ENCODE measurements around the gene ZNRF3.
"Not testable (repeated sequence)": the region's sequence is repeated elsewhere in the genome, so short reads cannot be mapped to it uniquely, and the experiment has no call there.

Gene ZNRF3

GRCh38 chr22:29082826-29083545, 199.6 kb downstream of the ZNRF3 start:
- in situ Hi-C loops (cut with HindIII; ENCODE audit: low sequenced_read_pairs): no loop called here
- no peak for TF ChIP-seq CTCF (IDR thresholded peaks at IDR 0.05; ENCODE audit: low read depth, low read length, missing control alignments)
- DNase-seq (ENCODE audit: low read depth): no peak
- H3K4me3 ChIP-seq (ENCODE audit: low read depth, low read length): no peak overlapping the region

GRCh38 chr22:29083576-29083932, 200.2 kb downstream of the ZNRF3 start:
- in situ Hi-C loops (cut with HindIII; ENCODE audit: low sequenced_read_pairs); DNase-seq (ENCODE audit: low read depth); H3K4me3 ChIP-seq (ENCODE audit: low read depth, low read length): not testable (repeated sequence)

GRCh38 chr22:29083933-29084591, 200.7 kb downstream of the ZNRF3 start:
- H3K4me3 ChIP-seq (ENCODE audit: low read depth, low read length): no peak overlapping the region
- no peak for DNase-seq (ENCODE audit: low read depth)
- TF ChIP-seq CTCF (IDR thresholded peaks at IDR 0.05; ENCODE audit: low read depth, low read length, missing control alignments): no peak
- in situ Hi-C loops (cut with HindIII; ENCODE audit: low sequenced_read_pairs): no loop called here

- no peak for DNase-seq (ENCODE audit: low read depth)
- in situ Hi-C loops (cut with HindIII; ENCODE audit: low sequenced_read_pairs): no loop called here
- no peak overlapping the region for H3K4me3 ChIP-seq (ENCODE audit: low read depth, low read length)
- no peak for TF ChIP-seq CTCF (IDR thresholded peaks at IDR 0.05; ENCODE audit: low read depth, low read length, missing control alignments)
These were observed 203.6 kb downstream of the ZNRF3 start for GRCh38 chr22:29087012-29087411.

- DNase-seq (ENCODE audit: low read depth): no peak
- no peak for TF ChIP-seq CTCF (IDR thresholded peaks at IDR 0.05; ENCODE audit: low read depth, low read length, missing control alignments)
- in situ Hi-C loops (cut with HindIII; ENCODE audit: low sequenced_read_pairs): no loop called here
- H3K4me3 ChIP-seq (ENCODE audit: low read depth, low read length): no peak overlapping the region
These were observed 205.4 kb downstream of the ZNRF3 start for GRCh38 chr22:29088809-29089208.

GRCh38 chr22:29089507-29089906, 206.1 kb downstream of the ZNRF3 start:
- in situ Hi-C loops (cut with HindIII; ENCODE audit: low sequenced_read_pairs): no loop called here
- no peak for DNase-seq (ENCODE audit: low read depth)
- no peak overlapping the region for H3K4me3 ChIP-seq (ENCODE audit: low read depth, low read length)
- TF ChIP-seq CTCF (IDR thresholded peaks at IDR 0.05; ENCODE audit: low read depth, low read length, missing control alignments): no peak

GRCh38 chr22:29090039-29090438, 206.7 kb downstream of the ZNRF3 start:
- no peak for TF ChIP-seq CTCF (IDR thresholded peaks at IDR 0.05; ENCODE audit: low read depth, low read length, missing control alignments)
- H3K4me3 ChIP-seq (ENCODE audit: low read depth, low read length): no peak overlapping the region

More at GRCh38 chr22:29090039-29090438, 206.7 kb downstream of the ZNRF3 start:
- DNase-seq (ENCODE audit: low read depth): no peak
- in situ Hi-C loops (cut with HindIII; ENCODE audit: low sequenced_read_pairs): loop anchor here (5.0 kb wide), 1 partner anchor 42 kb away; no protein-coding TSS in a partner anchor

All from astrocyte of the cerebellum (primary cell).